ENCODE data around the gene TMEM247.

- TF ChIP-seq CTCF (IDR thresholded peaks at IDR 0.05 in 8 of 11, conservative IDR thresholded peaks at IDR 0.05 in 3 of 11) = peak in 1 of 11 experiments; percentile 20
- TF ChIP-seq POLR2AphosphoS5 (IDR thresholded peaks at IDR 0.05) = peak; percentile 61 to 71 (median 69)
- no peak for TF ChIP-seq POLR2A (IDR thresholded peaks at IDR 0.05)
Measured at GRCh38 chr2:46490521-46491141, 11.3 kb downstream of the TMEM247 start.
